GM10266 (cell line): ENCODE data around the gene RGS16.
"Not testable (repeated sequence)": the region's sequence is repeated elsewhere in the genome, so short reads cannot be mapped to it uniquely, and the experiment has no call there.

Experiments
- DNase-seq: peaks from one replicate; pipeline ENCODE4 v3.0.0; 2012; ENCODE audit errors: extremely low spot score
- CTCF ChIP-seq: IDR thresholded peaks from 2 replicates; pipeline ENCODE4 v1.5.1; 2012; ENCODE audit warnings: mild to moderate bottlenecking, low read depth; ENCODE audit not compliant: control insufficient read depth, insufficient read depth; ENCODE audit errors: missing control alignments

RGS16 gene

GRCh38 chr1:182635871-182636270 is 31.7 kb upstream of the RGS16 start:
- DNase-seq = no peak

GRCh38 chr1:182634306-182635072 is 30.3 kb upstream of the RGS16 start:
- no peak for TF ChIP-seq CTCF

More at GRCh38 chr1:182635871-182636270, 31.7 kb upstream of the RGS16 start:
- TF ChIP-seq CTCF = no peak

GRCh38 chr1:182633657-182634281 is 29.6 kb upstream of the RGS16 start:
- no peak for TF ChIP-seq CTCF
- DNase-seq = no peak

More at GRCh38 chr1:182634306-182635072, 30.3 kb upstream of the RGS16 start:
- DNase-seq = no peak

- no peak for TF ChIP-seq CTCF
- no peak for DNase-seq
These were observed 28.8 kb upstream of the RGS16 start for GRCh38 chr1:182633031-182633430.

GRCh38 chr1:182632441-182632857 is 28.3 kb upstream of the RGS16 start:
- DNase-seq = not testable (repeated sequence)

- no peak for TF ChIP-seq CTCF
These were observed 27.8 kb upstream of the RGS16 start for GRCh38 chr1:182631954-182632353.

GRCh38 chr1:182631053-182631677 is 27.0 kb upstream of the RGS16 start:
- no peak for DNase-seq
- TF ChIP-seq CTCF = no peak

More at GRCh38 chr1:182631954-182632353, 27.8 kb upstream of the RGS16 start:
- no peak for DNase-seq
